Vagina (tissue), 2 donors: ENCODE data around the gene ADCY5.

ENCODE experiments used
- CTCF ChIP-seq, 3 experiments: fragments of 450-650 bp in 2 of 3; fragments of 200-600 bp in 1 of 3; sonication (generic) in 1 of 3; IDR thresholded peaks; one replicate each; pipeline ENCODE4 v1.5.1; 2017 to 2019; ENCODE audit warnings: antibody characterized with exemption in 3 of 3, mild to moderate bottlenecking in 2 of 3, moderate library complexity in 2 of 3
- POLR2AphosphoS5 ChIP-seq, 2 donors: sonication (generic); formaldehyde crosslinking; IDR thresholded peaks; one replicate each; pipeline ENCODE4 v1.9.0; 2017; ENCODE audit warnings: antibody characterized with exemption in 2 of 2, mild to moderate bottlenecking in 2 of 2, low read depth in 1 of 2; ENCODE audit not compliant: insufficient read depth in 1 of 2

- TF ChIP-seq POLR2AphosphoS5 (IDR thresholded peaks at IDR 0.05; ENCODE audit: insufficient read depth in 1 of 2, low read depth in 1 of 2) (no peak), CTCF (IDR thresholded peaks at IDR 0.05) (no peak)
Observed at GRCh38 chr3:123323781-123324180, 125.1 kb downstream of the ADCY5 start.
